Measurements from ENCODE around the gene RNF208.

The RNF208 gene

GRCh38 chr9:137234758-137235423, 12.9 kb upstream of the RNF208 start:
- Histone ChIP-seq H3K9ac (ENCODE audit: low read depth, low read length) (no peak overlapping the region), H3K27ac (ENCODE audit: low read length) (no peak overlapping the region), H3K36me3 (ENCODE audit: insufficient read depth, low read length) (no peaks in the 10 kb centered on the region; the same call in 1 of the 2 replicates), H3K4me2 (ENCODE audit: insufficient read depth, low read length) (no peak overlapping the region), H4K20me1 (ENCODE audit: insufficient read depth, low read length) (peaks cover 13% of the 10 kb centered on the region; the same call in 1 of the 2 replicates), H3K4me3 (ENCODE audit: low read depth in 1 of 2, low read length in 2 of 2) (no peak overlapping the region), H2AFZ (ENCODE audit: low read depth, low read length) (no peak overlapping the region), H3K9me3 (ENCODE audit: insufficient read depth, low read length, severe bottlenecking) (no peaks in the 10 kb centered on the region), H3K4me1 (ENCODE audit: insufficient read depth, low read length) (peaks cover 31% of the 10 kb centered on the region), H3K27me3 (ENCODE audit: insufficient read depth, low read length, poor library complexity) (no peaks in the 10 kb centered on the region), H3K79me2 (ENCODE audit: insufficient read depth, low read length) (peaks cover 5% of the 10 kb centered on the region)
- DNase-seq (no peak), ATAC-seq (ENCODE audit: insufficient read depth, low read depth) (no peak)
- TF ChIP-seq EZH2 (IDR thresholded peaks at IDR 0.05; ENCODE audit: borderline replicate concordance, low read depth, low read length, severe bottlenecking) (no peak), CTCF (IDR thresholded peaks at IDR 0.05; ENCODE audit: borderline replicate concordance, extremely low read depth, low read length, poor library complexity, severe bottlenecking) (no peak)

- no peak overlapping the region for H3K4me2 ChIP-seq (ENCODE audit: insufficient read depth, low read length)
- H3K36me3 ChIP-seq (ENCODE audit: insufficient read depth, low read length): no peaks in the 10 kb centered on the region; the same call in 1 of the 2 replicates
- peaks cover 24% of the 10 kb centered on the region for H3K4me1 ChIP-seq (ENCODE audit: insufficient read depth, low read length)
- H4K20me1 ChIP-seq (ENCODE audit: insufficient read depth, low read length): peaks cover 13% of the 10 kb centered on the region; the same call in 1 of the 2 replicates
- H3K9ac ChIP-seq (ENCODE audit: low read depth, low read length): no peak overlapping the region
- no peak overlapping the region for H2AFZ ChIP-seq (ENCODE audit: low read depth, low read length)
- ATAC-seq (ENCODE audit: insufficient read depth, low read depth): no peak
- TF ChIP-seq CTCF (IDR thresholded peaks at IDR 0.05; ENCODE audit: borderline replicate concordance, extremely low read depth, low read length, poor library complexity, severe bottlenecking) (no peak), EZH2 (IDR thresholded peaks at IDR 0.05; ENCODE audit: borderline replicate concordance, low read depth, low read length, severe bottlenecking) (no peak)
- H3K27me3 ChIP-seq (ENCODE audit: insufficient read depth, low read length, poor library complexity): no peaks in the 10 kb centered on the region
- DNase-seq: no peak
- no peak overlapping the region for H3K4me3 ChIP-seq (ENCODE audit: low read depth in 1 of 2, low read length in 2 of 2)
- H3K79me2 ChIP-seq (ENCODE audit: insufficient read depth, low read length): no peaks in the 10 kb centered on the region; the same call in 1 of the 2 replicates
- no peak overlapping the region for H3K27ac ChIP-seq (ENCODE audit: low read length)
- no peaks in the 10 kb centered on the region for H3K9me3 ChIP-seq (ENCODE audit: insufficient read depth, low read length, severe bottlenecking)
Measured at GRCh38 chr9:137234055-137234697, 12.1 kb upstream of the RNF208 start.

- no peak overlapping the region for H3K4me2 ChIP-seq (ENCODE audit: insufficient read depth, low read length)
- ATAC-seq (ENCODE audit: insufficient read depth, low read depth) (no peak), DNase-seq (no peak)
- no peaks in the 10 kb centered on the region for H3K36me3 ChIP-seq (ENCODE audit: insufficient read depth, low read length)
- no peaks in the 10 kb centered on the region for H3K27me3 ChIP-seq (ENCODE audit: insufficient read depth, low read length, poor library complexity)
- H3K4me1 ChIP-seq (ENCODE audit: insufficient read depth, low read length): peaks cover 16% of the 10 kb centered on the region
- H3K4me3 ChIP-seq (ENCODE audit: low read depth in 1 of 2, low read length in 2 of 2): no peak overlapping the region
- H3K27ac ChIP-seq (ENCODE audit: low read length): no peak overlapping the region
- no peak overlapping the region for H2AFZ ChIP-seq (ENCODE audit: low read depth, low read length)
- no peak overlapping the region for H3K9ac ChIP-seq (ENCODE audit: low read depth, low read length)
- no peaks in the 10 kb centered on the region; the same call in 1 of the 2 replicates for H3K79me2 ChIP-seq (ENCODE audit: insufficient read depth, low read length)
- H3K9me3 ChIP-seq (ENCODE audit: insufficient read depth, low read length, severe bottlenecking): no peaks in the 10 kb centered on the region
- peaks cover 8% of the 10 kb centered on the region; the same call in 1 of the 2 replicates for H4K20me1 ChIP-seq (ENCODE audit: insufficient read depth, low read length)
- no peak for TF ChIP-seq CTCF (IDR thresholded peaks at IDR 0.05; ENCODE audit: borderline replicate concordance, extremely low read depth, low read length, poor library complexity, severe bottlenecking)
- no peak for TF ChIP-seq EZH2 (IDR thresholded peaks at IDR 0.05; ENCODE audit: borderline replicate concordance, low read depth, low read length, severe bottlenecking)
Measured at GRCh38 chr9:137233143-137233980, 11.3 kb upstream of the RNF208 start.
